ENCODE data around the gene RNF26.

RNF26 gene

GRCh38 chr11:119338965-119339588, 4.8 kb downstream of the RNF26 start:
- no peak for DNase-seq (ENCODE audit: low spot score)
- Histone ChIP-seq H2BK120ac (ENCODE audit: low read depth, low read length) (peak overlapping the region; percentile 64), H4K91ac (ENCODE audit: low read depth, low read length, poor library complexity) (no peak overlapping the region), H2AK5ac (ENCODE audit: low read depth, low read length) (peak overlapping the region; percentile 98), H3K79me1 (ENCODE audit: low read depth, low read length) (peaks cover 22% of the 10 kb centered on the region), H3K9me3 (replicated peaks in 1 of 2; ENCODE audit: control insufficient read depth in 2 of 2, insufficient read depth in 1 of 2, low read depth in 1 of 2, low read length in 2 of 2) (no peaks in the 10 kb centered on the region), H3K4me1 (ENCODE audit: control insufficient read depth in 2 of 2, insufficient read depth in 1 of 2, low read depth in 1 of 2, low read length in 2 of 2) (peaks cover 33 to 39% of the 10 kb centered on the region in 2 donors), H3K27ac (replicated peaks; ENCODE audit: low read length) (no peak overlapping the region), H3K18ac (ENCODE audit: low read length) (peak overlapping the region; percentile 98), H3K9ac (ENCODE audit: low read depth, low read length, poor library complexity) (peak overlapping the region; percentile 78), H3K4me2 (ENCODE audit: insufficient read depth, low read length, poor library complexity, severe bottlenecking) (peak overlapping the region; percentile 89), H4K8ac (ENCODE audit: low read depth, low read length) (no peak overlapping the region), H2BK12ac (ENCODE audit: low read length) (peak overlapping the region; percentile 1), H3K23ac (ENCODE audit: low read depth, low read length, poor library complexity) (peak overlapping the region; percentile 92), H3K4me3 (ENCODE audit: low read length in 2 of 2) (peak overlapping the region in 1 of 2 donors; percentile 70), H3K27me3 (ENCODE audit: control insufficient read depth in 3 of 3, insufficient read depth in 3 of 3, low read depth in 1 of 3, low read length in 3 of 3) (peaks cover 6 to 36% (median 30%) of the 10 kb centered on the region in 3 experiments), H3K14ac (ENCODE audit: low read length) (peak overlapping the region; percentile 56), H3K4ac (ENCODE audit: low read length) (peak overlapping the region; percentile 69), H2AFZ (ENCODE audit: low read length) (no peak overlapping the region), H2BK5ac (ENCODE audit: low read length) (no peak overlapping the region), H3K36me3 (replicated peaks in 1 of 2; ENCODE audit: control insufficient read depth in 2 of 2, insufficient read depth in 2 of 2, low read length in 2 of 2) (peaks cover 16% of the 10 kb centered on the region in 2 donors), H2BK15ac (ENCODE audit: low read length) (peak overlapping the region; percentile 98)
- WGBS, 2 donors (ENCODE audit: extremely low coverage in 2 of 2, insufficient read length in 2 of 2, insufficient replicate concordance in 1 of 2) = no CpG with 5 or more reads among the region's 11 CpGs

GRCh38 chr11:119339589-119340334, 5.4 kb downstream of the RNF26 start:
- Histone ChIP-seq H3K23ac (ENCODE audit: low read depth, low read length, poor library complexity) (peak overlapping the region; percentile 92), H2BK120ac (ENCODE audit: low read depth, low read length) (peak overlapping the region; percentile 90), H3K9ac (ENCODE audit: low read depth, low read length, poor library complexity) (peak overlapping the region; percentile 78), H2BK15ac (ENCODE audit: low read length) (peak overlapping the region; percentile 98), H3K27me3 (ENCODE audit: control insufficient read depth in 3 of 3, insufficient read depth in 3 of 3, low read depth in 1 of 3, low read length in 3 of 3) (peaks cover 6 to 42% (median 32%) of the 10 kb centered on the region in 3 experiments), H3K4ac (ENCODE audit: low read length) (peak overlapping the region; percentile 69), H3K4me2 (ENCODE audit: insufficient read depth, low read length, poor library complexity, severe bottlenecking) (peak overlapping the region; percentile 89), H3K4me3 (ENCODE audit: low read length in 2 of 2) (peak overlapping the region; percentile 40 to 77), H2BK12ac (ENCODE audit: low read length) (peak overlapping the region; percentile 1), H3K36me3 (replicated peaks in 1 of 2; ENCODE audit: control insufficient read depth in 2 of 2, insufficient read depth in 2 of 2, low read length in 2 of 2) (peaks cover 16% of the 10 kb centered on the region in 2 donors), H4K8ac (ENCODE audit: low read depth, low read length) (no peak overlapping the region), H2BK5ac (ENCODE audit: low read length) (peak overlapping the region; percentile 35), H3K4me1 (ENCODE audit: control insufficient read depth in 2 of 2, insufficient read depth in 1 of 2, low read depth in 1 of 2, low read length in 2 of 2) (peaks cover 32 to 39% of the 10 kb centered on the region in 2 donors), H3K27ac (replicated peaks; ENCODE audit: low read length) (no peak overlapping the region), H3K14ac (ENCODE audit: low read length) (peak overlapping the region; percentile 56), H2AK5ac (ENCODE audit: low read depth, low read length) (peak overlapping the region; percentile 98), H3K9me3 (replicated peaks in 1 of 2; ENCODE audit: control insufficient read depth in 2 of 2, insufficient read depth in 1 of 2, low read depth in 1 of 2, low read length in 2 of 2) (no peaks in the 10 kb centered on the region), H3K79me1 (ENCODE audit: low read depth, low read length) (peaks cover 18% of the 10 kb centered on the region), H3K18ac (ENCODE audit: low read length) (peak overlapping the region; percentile 98), H2AFZ (ENCODE audit: low read length) (peak overlapping the region; percentile 93), H4K91ac (ENCODE audit: low read depth, low read length, poor library complexity) (no peak overlapping the region)
- no CpG with 5 or more reads among the region's 86 CpGs for WGBS, 2 donors (ENCODE audit: extremely low coverage in 2 of 2, insufficient read length in 2 of 2, insufficient replicate concordance in 1 of 2)
- peak; percentile 82 for DNase-seq (ENCODE audit: low spot score)

GRCh38 chr11:119340335-119341221, 6.3 kb downstream of the RNF26 start, which contains the start of gene C1QTNF5:
C1QTNF5 (minus strand) TSS chr11:119340883; CDS start chr11:119340397, 486 bp downstream.
- H3K18ac ChIP-seq (ENCODE audit: low read length) = peak within 1 kb of the TSS; percentile 98
- H3K4me2 ChIP-seq (ENCODE audit: insufficient read depth, low read length, poor library complexity, severe bottlenecking) = peak within 1 kb of the TSS; percentile 89
- H4K8ac ChIP-seq (ENCODE audit: low read depth, low read length) = no peak within 1 kb of the TSS
- DNase-seq (ENCODE audit: low spot score) = no peak
- no peaks in the 10 kb centered on the region for H3K9me3 ChIP-seq (replicated peaks in 1 of 2; ENCODE audit: control insufficient read depth in 2 of 2, insufficient read depth in 1 of 2, low read depth in 1 of 2, low read length in 2 of 2)
- H3K23ac ChIP-seq (ENCODE audit: low read depth, low read length, poor library complexity) = peak within 1 kb of the TSS; percentile 92
- peaks cover 6 to 50% (median 35%) of the 10 kb centered on the region in 3 experiments for H3K27me3 ChIP-seq (ENCODE audit: control insufficient read depth in 3 of 3, insufficient read depth in 3 of 3, low read depth in 1 of 3, low read length in 3 of 3)
- H2AK5ac ChIP-seq (ENCODE audit: low read depth, low read length) = peak within 1 kb of the TSS; percentile 98
- peak within 1 kb of the TSS; percentile 45 for H2BK5ac ChIP-seq (ENCODE audit: low read length)
- no peak within 1 kb of the TSS for H3K27ac ChIP-seq (replicated peaks; ENCODE audit: low read length)
- H3K4me3 ChIP-seq (ENCODE audit: low read length in 2 of 2) = peak within 1 kb of the TSS; percentile 40 to 77
- H3K9ac ChIP-seq (ENCODE audit: low read depth, low read length, poor library complexity) = peak within 1 kb of the TSS; percentile 78
- WGBS, 2 donors (ENCODE audit: extremely low coverage in 2 of 2, insufficient read length in 2 of 2, insufficient replicate concordance in 1 of 2) = no CpG with 5 or more reads among the region's 53 CpGs
- H3K79me1 ChIP-seq (ENCODE audit: low read depth, low read length) = peaks cover 11% of the 10 kb centered on the region
- H2AFZ ChIP-seq (ENCODE audit: low read length) = peak within 1 kb of the TSS; percentile 93
- H3K4me1 ChIP-seq (ENCODE audit: control insufficient read depth in 2 of 2, insufficient read depth in 1 of 2, low read depth in 1 of 2, low read length in 2 of 2) = peaks cover 24 to 32% of the 10 kb centered on the region in 2 donors
- peak within 1 kb of the TSS; percentile 98 for H2BK15ac ChIP-seq (ENCODE audit: low read length)
- H3K4ac ChIP-seq (ENCODE audit: low read length) = peak within 1 kb of the TSS; percentile 69
- peak within 1 kb of the TSS; percentile 56 for H3K14ac ChIP-seq (ENCODE audit: low read length)
- peak within 1 kb of the TSS; percentile 1 for H2BK12ac ChIP-seq (ENCODE audit: low read length)
- H4K91ac ChIP-seq (ENCODE audit: low read depth, low read length, poor library complexity) = no peak within 1 kb of the TSS
- peak within 1 kb of the TSS; percentile 90 for H2BK120ac ChIP-seq (ENCODE audit: low read depth, low read length)
- peaks cover 15 to 16% of the 10 kb centered on the region in 2 donors for H3K36me3 ChIP-seq (replicated peaks in 1 of 2; ENCODE audit: control insufficient read depth in 2 of 2, insufficient read depth in 2 of 2, low read length in 2 of 2)

All from neuronal stem cell (in vitro differentiated cells).